GM21390 (cell line): Measurements from ENCODE around the gene RHBDF2.

Source experiments
- ATAC-seq: cut with Tn5 transposase; IDR thresholded peaks from one replicate; pipeline ENCODE4 v1.9.1; 2021; ENCODE audit not compliant: unreplicated experiment

Gene RHBDF2

DNA sequence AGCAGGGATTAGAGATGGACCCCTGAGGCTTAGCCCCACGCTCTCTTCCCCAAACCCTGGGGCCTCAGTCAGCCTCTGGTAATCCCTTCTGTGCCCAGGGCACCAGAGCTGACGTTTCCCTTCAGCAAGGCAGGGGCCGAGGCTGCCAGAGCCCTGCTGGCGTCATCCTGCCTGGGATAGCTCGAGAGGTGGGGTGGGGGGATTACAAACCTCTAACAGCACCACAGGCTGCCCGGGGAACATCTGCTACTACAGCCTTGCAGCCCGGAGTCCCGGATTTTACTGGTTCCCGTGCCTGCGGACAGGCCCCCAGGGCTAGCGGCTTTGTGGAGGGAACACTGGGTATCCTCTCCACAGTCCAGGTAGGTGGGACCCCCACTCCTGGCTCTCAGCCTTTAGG is 33.9 kb downstream of the RHBDF2 start, which contains the start of gene AANAT:
Gene AANAT (plus strand): TSS at position 238 of the 400 bp plus-strand sequence. CDS start 1,144 bp downstream, outside the sequence.
- ATAC-seq = no peak

DNA sequence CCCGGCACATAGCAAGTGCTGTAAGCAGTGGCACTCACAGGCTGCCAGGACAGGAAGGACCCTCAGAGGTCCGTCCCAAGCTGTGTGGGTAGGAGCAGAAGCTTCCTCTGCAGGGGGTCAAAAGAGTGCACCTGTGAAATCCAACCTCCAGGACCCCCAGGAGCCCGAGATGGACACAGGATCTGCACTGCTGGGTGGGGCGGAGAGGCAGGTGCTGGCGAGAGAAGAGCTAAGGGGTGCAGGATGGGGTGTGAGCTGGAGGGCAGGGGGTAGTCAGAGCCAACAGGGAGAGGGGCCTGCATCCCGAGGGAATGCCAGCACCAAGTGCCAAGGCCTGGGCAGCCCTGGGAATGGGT is 34.5 kb downstream of the RHBDF2 start:
- no peak for ATAC-seq

DNA sequence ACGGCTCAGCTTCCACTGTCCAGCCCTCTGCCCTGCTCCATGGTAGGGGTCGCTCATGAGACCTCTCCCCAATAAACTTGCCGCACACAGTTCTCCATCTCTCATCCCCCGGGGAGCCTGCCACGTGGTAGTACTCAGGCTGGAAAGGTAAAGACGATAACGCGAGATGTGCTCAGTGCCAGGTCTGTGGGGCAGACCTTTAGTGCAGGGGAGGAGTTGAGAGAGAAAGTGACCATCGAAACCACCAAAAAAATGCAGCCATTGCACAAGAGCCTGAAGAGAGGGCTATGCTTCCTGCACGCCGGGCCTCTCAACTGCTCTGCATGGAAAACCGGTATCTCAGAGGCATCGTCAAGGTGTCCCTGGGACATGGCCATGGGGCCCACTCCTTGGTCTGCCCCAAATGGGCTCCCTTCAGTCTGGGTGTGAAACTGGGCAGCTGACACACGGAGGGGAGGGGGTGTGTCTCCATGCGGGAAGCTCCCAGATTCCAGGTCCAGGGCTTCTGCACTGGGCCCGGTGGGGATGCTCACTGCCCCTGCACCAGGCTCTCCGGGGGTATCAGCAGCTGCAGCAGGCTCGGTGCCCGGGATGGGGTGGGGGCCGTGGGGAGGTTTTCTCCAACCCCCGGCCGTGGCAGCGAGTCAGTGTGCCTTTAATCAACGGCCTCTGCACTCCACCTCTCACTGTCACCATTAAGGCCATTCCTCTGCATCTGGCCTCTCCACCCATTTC is 38.5 kb downstream of the RHBDF2 start:
- no peak for ATAC-seq

DNA sequence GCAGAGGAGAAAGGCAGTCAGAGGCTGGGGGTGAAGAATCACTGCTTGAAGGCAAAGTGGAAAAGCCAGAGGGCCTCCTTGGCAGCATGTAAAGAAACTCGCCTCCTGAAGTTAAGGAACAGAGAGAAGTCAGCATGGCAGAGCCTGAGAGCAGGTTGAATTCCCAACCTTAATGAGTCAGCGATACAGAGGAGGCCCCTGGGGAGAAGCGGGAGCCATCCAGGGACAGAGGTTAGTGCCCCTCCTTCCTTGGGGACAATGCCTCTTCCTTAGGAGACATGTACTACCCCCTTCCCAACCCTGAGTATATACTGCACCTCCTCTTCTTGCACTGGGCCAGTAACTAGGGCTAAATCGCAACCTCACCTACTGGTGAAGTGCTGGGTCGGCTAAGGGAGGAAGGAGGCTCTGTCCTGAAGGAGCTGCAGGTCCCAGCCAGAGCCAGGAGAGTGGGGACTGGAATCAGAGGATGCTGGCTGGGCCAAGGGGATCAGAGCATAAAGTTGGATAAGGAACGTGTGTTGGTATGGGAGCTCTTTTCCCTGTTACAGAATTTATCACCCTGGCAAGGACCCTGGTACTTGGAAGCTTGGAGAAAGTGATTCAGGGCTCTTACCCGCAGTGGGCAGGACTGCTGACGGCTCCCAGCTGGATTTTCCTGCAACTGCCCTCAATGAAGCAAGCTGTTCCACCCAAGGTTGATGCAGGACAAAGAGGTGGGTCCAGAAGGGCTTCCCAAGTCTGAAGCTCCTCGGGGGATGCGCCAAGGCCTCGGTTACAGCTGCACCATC is 39.3 kb downstream of the RHBDF2 start:
- no peak for ATAC-seq

DNA sequence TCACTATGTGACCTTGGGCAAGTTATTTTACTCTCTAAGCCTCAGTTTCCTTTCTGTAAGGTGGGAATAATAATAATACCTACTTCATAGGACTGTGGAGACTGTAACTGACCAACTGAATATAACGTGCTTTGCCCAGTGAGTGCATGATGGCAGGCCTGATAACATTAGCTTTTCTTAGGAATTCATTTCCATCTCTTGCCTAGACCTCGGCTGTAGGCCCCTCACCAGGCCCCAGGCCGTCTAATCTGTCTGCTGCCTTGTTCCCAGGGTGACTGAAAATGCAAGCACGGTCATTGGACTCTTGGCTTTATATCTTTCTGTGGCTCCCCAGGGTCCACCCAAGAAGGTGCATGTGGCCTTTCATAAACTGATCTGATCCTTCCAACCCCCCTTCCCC is 41.5 kb downstream of the RHBDF2 start:
- no peak for ATAC-seq

DNA sequence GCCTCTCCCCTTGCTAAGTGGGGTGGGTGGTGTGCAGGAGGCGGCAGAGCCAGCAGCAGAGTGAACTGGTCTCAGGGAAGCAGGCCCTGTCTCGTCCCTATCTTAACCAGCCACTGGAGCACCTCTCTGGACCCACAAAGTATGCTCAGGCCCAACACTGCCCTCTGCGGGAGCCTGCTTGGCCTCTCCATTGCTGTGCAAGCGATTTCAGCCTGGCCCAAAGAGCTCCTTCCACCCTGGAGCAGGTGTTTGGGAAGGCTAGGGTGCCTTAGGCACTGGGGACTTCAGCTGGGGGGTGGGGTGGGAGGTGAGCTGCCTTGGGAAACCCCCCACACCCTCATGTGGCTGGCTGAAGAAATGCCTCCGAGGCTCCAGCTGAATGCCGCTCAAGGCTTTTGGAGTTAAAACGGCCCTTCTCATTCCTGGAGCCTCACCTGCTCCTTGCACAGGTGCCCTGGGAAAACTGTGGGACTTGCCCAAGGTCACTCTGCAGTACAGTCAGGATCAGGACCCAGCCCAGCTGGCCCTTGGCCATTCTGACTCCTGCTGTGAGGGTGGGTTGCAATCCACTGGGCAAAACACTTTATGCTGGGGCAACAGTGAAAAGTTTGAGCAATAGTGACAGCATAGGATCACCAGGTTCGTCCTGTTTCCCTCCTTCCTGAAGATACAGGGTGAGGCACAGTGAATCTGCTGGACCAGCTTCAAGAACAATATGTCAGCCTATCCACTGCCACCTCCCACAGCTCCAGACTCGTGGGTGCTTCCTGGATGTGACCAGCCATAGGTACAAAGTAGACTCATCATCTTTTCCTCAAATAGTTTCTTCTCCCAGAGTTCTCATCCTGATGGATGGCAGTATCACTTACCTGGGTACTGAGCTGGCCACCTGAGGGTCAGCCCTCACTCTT is 42.4 kb downstream of the RHBDF2 start:
- no peak for ATAC-seq

DNA sequence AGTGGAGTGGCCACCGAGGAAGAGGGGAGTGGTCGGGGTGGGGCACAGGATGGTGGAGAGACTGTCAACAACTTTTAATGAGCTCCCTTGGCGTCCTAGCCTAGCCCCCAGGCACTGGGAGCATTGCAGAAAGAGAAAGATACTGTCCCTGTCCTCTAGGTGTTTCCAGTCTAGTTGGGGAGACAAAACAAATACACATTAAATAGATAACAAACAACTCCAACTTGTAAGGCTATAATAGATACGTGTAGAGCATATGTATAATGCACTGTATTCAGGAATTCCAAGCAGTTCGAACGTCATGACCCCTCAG is 47.8 kb downstream of the RHBDF2 start:
- ATAC-seq = no peak

DNA sequence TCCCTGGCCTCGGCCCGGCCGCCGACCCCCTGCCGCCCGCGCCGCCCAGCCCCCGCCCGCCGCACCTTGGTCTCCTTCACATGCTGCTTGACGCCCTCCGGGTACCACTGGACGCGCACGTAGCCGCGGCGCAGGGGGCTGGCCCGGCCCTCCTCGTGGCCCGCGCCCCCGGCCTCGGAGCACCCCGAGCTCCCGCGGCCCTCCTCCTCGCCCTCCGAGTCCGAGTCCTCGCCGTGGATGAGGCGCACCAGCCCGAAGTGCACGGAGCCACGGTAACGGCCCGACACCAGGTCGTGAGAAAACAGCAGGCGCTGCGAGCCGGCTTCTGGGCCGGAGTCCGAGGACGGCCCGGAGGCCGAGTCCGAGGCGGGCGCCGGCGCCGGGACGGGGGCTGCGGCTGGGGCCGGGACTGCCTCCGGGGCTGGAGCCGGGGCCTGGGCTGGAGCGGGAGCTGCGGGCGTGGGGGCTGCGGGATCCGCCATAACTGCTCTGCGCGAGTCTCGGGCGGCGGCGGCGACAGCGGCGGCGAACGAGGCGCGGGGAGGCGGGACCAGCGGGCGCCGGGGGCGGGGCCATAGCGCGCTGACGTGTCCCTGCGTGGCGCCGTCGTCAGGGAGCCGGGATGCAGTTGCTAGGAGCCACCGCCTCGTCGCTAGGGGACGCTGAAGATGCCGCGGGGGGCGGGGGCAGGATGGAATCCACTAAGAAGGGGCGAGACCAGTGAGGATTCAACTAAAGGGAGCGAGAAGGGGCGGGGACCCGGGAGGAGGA is 48.4 kb downstream of the RHBDF2 start, which contains the start of gene UBE2O:
Gene UBE2O (minus strand): TSS at position 493 of the 771 bp plus-strand sequence. CDS start 11 bp downstream, at position 482.
- ATAC-seq = peak; percentile 86

DNA sequence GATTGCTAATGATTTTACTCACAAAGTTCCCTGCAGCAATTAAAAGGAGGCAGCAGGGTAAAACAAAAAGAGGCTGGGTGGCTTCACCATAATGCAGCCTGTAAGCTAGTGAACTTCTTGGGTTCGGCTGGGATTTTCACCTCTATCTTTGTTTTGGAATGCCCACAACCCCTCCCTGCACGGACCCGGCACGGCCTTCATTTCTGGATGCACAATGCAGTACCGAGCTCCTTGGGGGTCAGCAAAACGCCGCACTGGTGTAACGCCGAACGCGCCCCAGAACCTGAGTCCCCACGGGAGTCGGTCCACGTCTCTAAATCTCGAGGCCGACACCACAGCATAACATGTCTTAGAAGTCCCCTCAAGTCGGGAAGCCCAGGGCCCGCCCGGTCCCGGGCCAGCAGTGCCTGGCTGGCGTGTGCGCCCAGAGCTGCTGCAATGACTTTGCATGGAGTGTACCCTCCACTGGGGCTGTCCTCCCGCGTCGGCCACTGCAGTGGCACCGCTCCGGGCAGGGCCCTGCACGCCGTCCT is 49.0 kb downstream of the RHBDF2 start:
- peak; percentile 29 for ATAC-seq

DNA sequence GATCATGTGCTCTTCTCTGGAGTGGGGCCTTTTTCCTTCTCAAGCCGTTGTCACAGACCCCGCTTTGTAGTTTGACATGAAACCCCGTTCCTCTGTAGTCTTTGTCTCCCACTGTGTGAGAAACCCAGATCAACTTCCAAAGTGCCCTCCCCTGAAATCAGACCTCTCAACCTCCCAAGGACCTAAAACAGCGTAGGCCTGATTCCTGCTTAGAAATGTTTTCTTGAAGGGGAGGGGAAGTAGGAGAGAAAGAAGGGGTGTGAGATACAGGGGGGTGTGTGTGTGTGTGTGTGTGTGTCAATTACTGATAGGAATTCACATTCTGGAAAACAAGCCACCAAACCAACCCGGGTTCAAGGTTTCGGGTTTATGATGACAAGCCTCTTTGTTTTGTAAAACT is 49.7 kb downstream of the RHBDF2 start:
- ATAC-seq = no peak

DNA sequence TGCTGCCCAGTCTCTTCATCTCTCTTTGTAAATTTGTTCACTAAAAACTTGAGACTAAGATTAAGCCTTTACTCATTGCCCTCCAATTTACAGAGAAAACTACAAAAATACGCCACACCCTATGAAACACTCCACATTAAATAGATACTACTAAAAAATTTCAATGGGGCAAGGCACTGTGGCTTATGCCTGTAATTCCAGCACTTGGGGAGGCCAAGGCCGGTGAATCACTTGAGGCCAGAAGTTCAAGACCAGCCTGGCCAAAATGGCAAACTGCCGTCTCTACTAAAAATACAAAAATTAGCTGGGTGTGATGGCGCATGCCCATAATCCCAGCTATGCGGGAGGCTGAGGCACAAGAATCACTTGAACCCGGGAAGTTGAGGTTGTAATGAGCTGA is 52.1 kb downstream of the RHBDF2 start:
- no peak for ATAC-seq

DNA sequence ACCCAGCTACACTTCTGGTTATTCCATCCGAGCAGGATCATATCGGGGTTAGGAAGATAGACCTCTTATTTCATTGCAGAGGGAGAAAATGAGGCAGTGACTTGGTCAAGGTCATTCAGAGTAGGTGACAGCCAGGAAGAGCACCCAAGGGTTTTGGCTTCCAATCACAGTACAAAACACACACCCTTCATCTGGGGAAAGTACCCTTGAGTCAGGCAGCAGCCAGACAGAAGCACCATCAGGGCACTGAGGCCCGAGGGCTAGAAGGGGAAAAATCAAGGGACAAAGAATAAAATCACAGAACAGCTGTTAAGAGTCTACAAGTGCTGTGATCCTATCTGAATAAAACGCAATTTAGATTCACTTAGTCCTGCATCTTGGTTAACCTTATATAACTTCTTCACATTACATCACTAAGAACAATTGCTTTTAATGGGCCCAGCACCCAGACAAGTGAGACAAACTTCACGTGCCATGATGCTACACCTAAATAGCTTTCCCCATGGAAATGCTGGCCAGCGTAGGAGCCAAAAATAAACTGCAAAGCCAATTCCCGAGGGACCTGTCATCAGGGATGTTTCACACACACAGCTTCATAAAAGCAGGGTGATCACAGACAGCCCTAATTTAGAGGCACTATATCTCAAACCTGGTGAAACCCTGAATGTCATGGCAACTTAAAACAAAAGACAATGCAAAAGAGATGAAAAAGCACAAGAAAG is 53.1 kb downstream of the RHBDF2 start:
- ATAC-seq = no peak

DNA sequence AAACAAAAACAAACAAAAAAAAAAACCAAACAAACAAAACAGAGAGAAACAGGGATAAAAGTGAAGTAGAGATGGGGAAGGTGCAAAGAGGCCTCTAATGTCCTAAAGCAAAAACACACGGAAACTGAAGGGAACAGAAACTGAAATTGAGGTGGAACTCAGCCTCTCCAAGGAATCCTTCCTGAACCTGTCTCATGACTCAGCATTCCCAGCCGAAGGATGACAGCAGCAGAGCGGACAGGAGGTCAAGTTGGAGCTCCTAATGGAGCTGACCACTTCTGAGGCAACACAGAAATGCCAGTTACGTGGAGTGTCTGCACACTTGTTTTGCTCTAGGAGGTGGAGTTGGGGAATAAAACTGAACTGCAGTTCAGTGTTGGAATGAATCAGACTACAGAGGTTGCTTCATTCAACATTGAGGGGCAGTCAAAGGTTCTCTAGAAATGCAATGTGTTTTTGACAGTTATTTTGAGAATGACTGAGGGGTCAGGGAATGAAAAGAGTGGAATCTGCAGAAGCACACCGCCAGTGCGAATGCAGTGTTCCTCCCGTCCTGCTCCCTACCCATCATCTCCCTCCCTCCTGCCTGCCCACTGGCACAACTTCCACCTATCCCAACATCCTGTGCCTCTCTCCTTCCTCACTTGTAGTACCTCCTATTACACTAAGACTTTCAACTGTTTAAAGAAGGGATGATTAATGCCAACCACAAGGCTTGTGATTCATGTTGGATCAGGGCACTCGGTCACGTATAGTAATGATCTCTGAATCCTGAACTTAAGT is 54.6 kb downstream of the RHBDF2 start:
- ATAC-seq = no peak

DNA sequence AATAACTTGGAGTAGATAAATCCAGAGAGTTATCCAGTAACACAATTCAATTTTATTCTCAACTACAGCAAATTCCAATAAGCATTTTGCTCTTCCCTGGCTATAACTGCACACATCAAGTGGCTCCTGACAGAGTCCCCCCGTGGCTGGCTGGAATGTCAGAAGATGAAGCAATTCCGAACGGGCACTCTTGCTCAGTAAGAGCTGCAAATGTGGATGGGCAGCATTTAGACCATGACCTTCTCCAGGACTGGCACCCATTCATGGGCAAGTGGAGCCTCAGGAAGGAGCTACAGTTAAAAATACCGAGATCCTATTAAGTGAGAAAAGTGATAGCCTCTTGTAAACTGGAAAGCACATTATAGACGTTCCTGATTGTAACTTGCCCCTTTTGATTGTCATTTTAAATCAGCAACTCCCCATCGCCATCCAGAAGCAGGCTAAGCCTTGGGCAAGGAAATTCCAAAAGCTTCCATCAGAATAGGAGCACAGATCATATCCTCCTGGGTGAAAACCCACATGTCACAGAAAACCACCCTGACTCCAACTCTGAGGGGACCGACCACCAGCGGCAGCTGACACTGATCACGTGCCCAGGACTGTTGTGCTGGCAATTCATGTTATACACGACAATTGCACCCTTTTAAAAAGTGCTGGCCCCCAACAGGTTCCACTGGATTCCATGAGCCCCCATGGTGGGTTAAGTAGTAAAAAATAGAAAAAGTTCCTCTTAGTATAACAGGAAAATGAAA is 55.4 kb downstream of the RHBDF2 start:
- ATAC-seq = no peak

DNA sequence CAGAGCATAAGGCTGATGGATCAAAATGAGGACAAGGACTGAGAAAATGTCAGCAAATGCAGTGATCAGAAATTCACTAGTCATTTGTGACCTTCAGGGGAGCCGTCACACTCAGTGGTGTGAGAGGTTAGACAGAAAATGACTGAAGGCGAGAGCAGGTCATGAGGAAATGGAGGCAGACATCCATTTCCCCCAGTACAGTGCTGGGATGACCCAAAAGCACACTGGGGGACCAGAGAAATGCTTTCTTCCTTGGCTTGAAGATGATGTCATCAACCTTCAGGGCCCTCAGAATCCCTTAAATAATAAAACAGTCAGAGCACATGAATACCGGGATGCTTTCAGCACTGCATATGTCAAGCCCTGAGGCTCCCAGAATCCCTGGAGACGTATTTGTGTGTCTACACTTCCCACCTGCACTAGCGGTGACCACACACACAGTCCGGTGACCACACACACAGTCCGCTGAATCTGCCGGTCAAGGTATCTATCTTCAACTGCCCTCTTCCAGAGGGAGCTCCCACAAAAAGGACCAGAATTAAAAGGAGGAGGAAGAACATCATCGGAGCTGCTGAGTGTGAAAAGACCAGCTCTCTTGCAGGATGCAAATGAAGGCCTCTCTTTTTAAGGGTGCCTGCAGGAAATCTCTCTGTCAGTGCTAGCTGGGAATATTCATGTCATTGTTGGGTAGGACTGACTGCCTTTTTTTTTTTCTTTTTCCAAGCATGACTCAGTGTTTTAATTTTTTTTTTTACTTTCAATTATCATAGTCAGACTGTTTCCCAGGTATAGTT is 56.5 kb downstream of the RHBDF2 start:
- ATAC-seq = no peak

DNA sequence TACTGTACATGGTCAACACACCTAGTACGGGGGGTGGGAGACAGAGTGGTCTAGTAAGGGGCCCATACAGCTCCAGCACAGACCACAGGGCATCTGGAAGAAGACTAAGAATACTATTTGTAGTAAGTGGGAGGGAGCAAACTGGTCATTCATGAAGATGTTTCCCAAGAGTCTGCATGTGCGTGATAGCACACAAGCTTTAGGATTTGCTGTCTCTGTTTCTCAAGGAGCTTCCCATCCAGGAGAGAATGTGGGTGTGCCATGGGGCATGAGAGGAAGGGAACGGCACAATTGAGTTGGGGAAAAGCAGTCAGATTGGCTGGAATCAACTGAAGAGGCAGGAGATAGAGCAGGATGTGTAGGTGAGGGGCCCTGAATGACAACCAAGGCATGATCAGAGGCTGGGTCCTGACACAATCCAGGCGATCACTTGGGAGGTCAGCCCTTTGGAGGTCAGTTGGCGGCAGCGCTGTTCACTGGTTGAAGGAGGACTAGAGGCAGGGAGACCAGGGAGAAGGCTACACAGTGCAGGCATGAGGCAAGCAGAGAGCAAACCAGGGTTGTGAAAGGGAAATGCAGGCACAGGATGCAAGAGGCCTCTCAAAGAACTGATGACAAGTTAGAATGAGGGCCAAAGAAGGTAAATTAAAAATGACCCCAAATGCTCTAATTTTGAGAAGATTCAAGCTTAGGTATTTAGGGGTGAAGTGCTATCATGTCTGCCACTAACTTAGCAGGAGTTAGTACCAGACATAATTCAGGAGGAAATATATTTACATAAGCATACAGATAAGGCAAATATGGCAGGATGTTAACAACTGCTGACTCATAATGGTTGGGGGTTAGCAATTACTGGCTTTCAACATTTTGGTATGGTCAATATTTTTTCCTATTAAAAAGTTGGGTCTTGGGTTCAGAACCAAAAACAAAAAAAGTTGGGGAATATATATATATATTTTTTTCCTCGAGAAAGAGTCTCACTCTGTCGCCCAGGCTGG is 58.6 kb downstream of the RHBDF2 start:
- ATAC-seq = no peak
